DND-41 (cell line): ENCODE measurements around the gene SPNS2.

Source experiments
- CTCF ChIP-seq: IDR thresholded peaks from 2 replicates; pipeline ENCODE4 v1.5.1; 2012; ENCODE audit warnings: borderline replicate concordance, low read length, moderate library complexity, mild to moderate bottlenecking; ENCODE audit not compliant: poor library complexity, severe bottlenecking; ENCODE audit errors: extremely low read depth
- EZH2 ChIP-seq: IDR thresholded peaks from 3 replicates; pipeline ENCODE4 v1.6.1; 2012; ENCODE audit warnings: borderline replicate concordance, low read depth, mild to moderate bottlenecking, moderate library complexity, low read length, inconsistent platforms; ENCODE audit not compliant: severe bottlenecking

GRCh38 chr17:4490109-4490591, 8.5 kb upstream of the SPNS2 start:
- TF ChIP-seq CTCF (no peak), EZH2 (no peak)
